ENCODE results near the gene SLC38A5. TPM values are rescaled to one million over a fixed set of nuclear protein-coding genes. Genes with fewer than 3 reads are reported as not detected.

SLC38A5 gene
- total RNA-seq, 4 donors from 2014 or later, result 21.8 to 34.2 (median 25.4) TPM

- intact Hi-C loops (cut with DNase I; ENCODE audit: low total_unique reads), result no loop called here
- 2 to 26% methylated on average over 5 of the region's 5 CpGs for WGBS, 2 donors
- no peak for DNase-seq (ENCODE audit: low spot score in 2 of 2)
- no peak for TF ChIP-seq POLR2A (IDR thresholded peaks at IDR 0.05)
- TF ChIP-seq CTCF (IDR thresholded peaks at IDR 0.05), result no peak
- H3K4me3 ChIP-seq (ENCODE audit: low read depth, poor library complexity, severe bottlenecking), result peak overlapping the region; percentile 17
These were observed 5.2 kb upstream of the SLC38A5 start for GRCh38 chrX:48475296-48475695.

- 48 to 76% methylated on average over 6 of the region's 6 CpGs for WGBS, 2 donors
- DNase-seq (ENCODE audit: low spot score in 2 of 2), result no peak
- TF ChIP-seq CTCF (IDR thresholded peaks at IDR 0.05) (no peak), POLR2A (IDR thresholded peaks at IDR 0.05) (no peak)
- no peak overlapping the region for H3K4me3 ChIP-seq (ENCODE audit: low read depth, poor library complexity, severe bottlenecking)
- intact Hi-C loops (cut with DNase I; ENCODE audit: low total_unique reads), result no loop called here
These were observed 4.5 kb upstream of the SLC38A5 start for GRCh38 chrX:48474581-48474980.

- intact Hi-C loops (cut with DNase I; ENCODE audit: low total_unique reads), result no loop called here
- no peak overlapping the region for H3K4me3 ChIP-seq (ENCODE audit: low read depth, poor library complexity, severe bottlenecking)
- 32 to 72% methylated on average over 10 of the region's 10 CpGs for WGBS, 2 donors
- no peak for DNase-seq (ENCODE audit: low spot score in 2 of 2)
- TF ChIP-seq POLR2A (IDR thresholded peaks at IDR 0.05) (no peak), CTCF (IDR thresholded peaks at IDR 0.05) (no peak)
These were observed 4.1 kb upstream of the SLC38A5 start for GRCh38 chrX:48474127-48474526.

- TF ChIP-seq CTCF (IDR thresholded peaks at IDR 0.05), result no peak
- no peak for TF ChIP-seq POLR2A (IDR thresholded peaks at IDR 0.05)
- no peak overlapping the region for H3K4me3 ChIP-seq (ENCODE audit: low read depth, poor library complexity, severe bottlenecking)
- WGBS, 2 donors, result 53 to 72% methylated on average over 7 to 9 of the region's 9 CpGs
- no peak for DNase-seq (ENCODE audit: low spot score in 2 of 2)
- intact Hi-C loops (cut with DNase I; ENCODE audit: low total_unique reads), result no loop called here
These were observed 3.6 kb upstream of the SLC38A5 start for GRCh38 chrX:48473704-48473990.

GRCh38 chrX:48472851-48473703, 3.0 kb upstream of the SLC38A5 start:
- TF ChIP-seq POLR2A (IDR thresholded peaks at IDR 0.05) (no peak), CTCF (IDR thresholded peaks at IDR 0.05) (no peak)
- 47 to 64% methylated on average over 12 of the region's 12 CpGs for WGBS, 2 donors
- H3K4me3 ChIP-seq (ENCODE audit: low read depth, poor library complexity, severe bottlenecking), result no peak overlapping the region
- DNase-seq (ENCODE audit: low spot score in 2 of 2), result no peak
- intact Hi-C loops (cut with DNase I; ENCODE audit: low total_unique reads), result no loop called here

GRCh38 chrX:48472225-48472624, 2.2 kb upstream of the SLC38A5 start:
- H3K4me3 ChIP-seq (ENCODE audit: low read depth, poor library complexity, severe bottlenecking), result no peak overlapping the region
- 36 to 67% methylated on average over 9 of the region's 9 CpGs for WGBS, 2 donors
- no peak for DNase-seq (ENCODE audit: low spot score in 2 of 2)
- intact Hi-C loops (cut with DNase I; ENCODE audit: low total_unique reads), result no loop called here
- no peak for TF ChIP-seq CTCF (IDR thresholded peaks at IDR 0.05)
- TF ChIP-seq POLR2A (IDR thresholded peaks at IDR 0.05), result no peak

All from lower leg skin (tissue), 4 donors.